ENCODE results near the gene HOXC9.

The HOXC9 gene

DNA sequence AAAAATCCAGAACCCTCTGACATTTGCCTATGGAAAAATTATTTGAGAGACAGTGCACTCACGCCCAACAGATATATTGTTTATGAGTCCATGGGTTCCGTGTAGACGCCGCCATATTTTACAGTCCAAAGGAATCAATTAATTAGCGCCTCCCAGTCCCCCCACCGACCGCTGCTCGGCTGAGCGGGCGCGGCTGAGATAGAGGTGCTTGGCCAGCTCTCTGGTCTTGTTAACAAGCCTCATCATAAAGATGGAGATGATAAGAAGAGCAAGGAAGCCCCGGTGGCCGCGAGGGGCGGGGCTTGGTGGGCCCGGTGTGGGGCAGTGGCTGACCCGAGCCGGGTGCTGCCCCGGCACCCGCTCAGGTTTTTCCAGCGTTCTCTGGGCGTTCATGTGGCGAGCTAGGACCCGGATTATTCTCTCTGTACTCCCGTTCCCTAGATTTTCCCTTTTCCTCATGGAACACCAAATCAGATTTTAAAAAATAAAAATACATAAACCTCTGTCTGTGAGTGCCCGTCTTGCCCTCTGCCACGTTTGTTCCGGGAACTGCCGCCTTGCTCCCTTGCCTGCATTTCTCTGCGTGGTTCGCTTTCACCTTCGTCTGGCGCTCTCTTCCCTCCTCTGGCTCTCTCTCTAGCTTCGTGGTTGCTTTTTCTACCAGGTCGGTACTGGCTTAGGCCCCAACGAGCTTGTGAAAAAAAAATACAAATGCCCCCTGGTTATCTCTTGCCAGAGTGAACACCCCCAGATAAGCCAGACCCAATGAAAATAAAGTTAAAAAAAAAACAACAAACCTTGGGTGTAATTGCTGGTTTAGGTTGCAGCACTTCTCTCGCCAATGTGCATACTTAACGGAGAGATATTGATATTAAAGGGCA lies 36.3 kb upstream of the HOXC9 start:
- no peak for DNase-seq (ENCODE audit: low spot score)

DNA sequence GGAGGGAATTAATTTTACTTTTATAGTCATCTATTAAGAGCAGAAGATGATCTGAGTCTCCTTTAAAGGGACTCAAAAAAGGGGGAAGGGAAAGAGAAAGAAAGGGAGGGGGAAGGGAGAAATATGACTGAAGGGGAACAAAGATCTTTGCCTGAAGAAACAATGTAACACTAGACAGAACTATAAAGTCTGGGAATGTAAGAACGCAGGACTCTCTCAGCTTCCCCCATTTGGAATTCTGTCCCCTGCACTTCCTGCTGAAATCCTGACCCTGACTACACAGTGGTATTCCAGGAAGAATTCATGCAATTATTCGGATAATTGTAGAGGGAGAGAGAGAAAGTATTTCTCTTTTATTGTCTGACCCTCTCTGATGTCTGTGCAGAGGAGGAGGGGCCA lies 35.6 kb upstream of the HOXC9 start:
- DNase-seq (ENCODE audit: low spot score), result no peak

DNA sequence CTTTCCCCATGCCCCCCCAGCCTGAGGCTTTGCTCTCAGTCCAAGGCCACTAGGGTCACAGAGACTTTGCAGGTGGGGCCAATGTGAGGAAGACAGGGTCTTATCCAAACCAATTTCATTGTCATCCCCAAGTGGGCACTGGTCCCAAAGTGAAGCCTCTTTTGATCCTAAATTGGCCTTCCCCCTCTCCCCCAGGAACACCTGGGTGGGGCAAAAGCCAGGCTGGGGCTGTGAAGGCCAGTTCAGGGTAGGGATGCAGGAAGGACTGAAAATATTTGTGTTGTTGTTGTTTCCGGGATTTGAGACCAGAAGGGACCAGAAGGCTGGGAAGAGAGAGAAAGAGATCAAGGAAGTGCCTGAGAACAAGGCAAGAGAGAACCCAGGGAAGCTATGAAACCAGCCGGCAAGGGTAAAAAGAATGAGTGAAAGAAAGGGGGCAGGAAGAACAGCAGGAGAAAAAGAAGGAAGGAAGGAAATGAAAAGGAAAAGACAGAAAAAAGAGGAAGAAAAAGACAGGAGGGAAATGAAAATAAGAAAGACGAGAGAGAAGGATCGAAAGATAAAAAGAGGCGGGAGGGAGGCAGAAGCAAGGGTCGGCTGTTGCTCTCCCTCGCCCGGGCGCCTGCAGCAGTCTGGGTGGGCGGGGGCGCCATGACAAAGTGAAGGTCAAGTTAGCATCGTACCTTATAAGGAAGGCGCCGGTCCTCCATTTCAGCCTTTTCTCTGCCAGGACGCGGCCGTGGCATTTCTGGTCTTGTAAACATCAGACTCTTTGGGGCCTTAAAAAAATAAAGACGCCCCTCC lies 34.5 kb upstream of the HOXC9 start:
- DNase-seq (ENCODE audit: low spot score), result no peak

DNA sequence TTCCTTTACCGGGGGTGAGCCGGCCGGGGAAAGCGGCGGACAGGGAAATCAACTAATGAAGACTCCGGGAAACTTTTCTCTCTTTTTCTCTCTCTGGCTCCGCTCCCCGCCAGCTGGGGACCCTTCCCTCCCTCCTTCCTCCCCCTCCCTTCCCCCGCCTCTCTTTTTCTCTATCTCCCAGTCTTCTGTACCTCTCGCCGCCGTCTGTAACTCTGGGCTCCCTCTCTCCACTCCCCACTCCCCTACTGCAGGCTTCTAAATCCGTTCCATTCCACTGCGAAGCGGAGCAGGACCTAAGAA lies 33.9 kb upstream of the HOXC9 start:
- no peak for DNase-seq (ENCODE audit: low spot score)

DNA sequence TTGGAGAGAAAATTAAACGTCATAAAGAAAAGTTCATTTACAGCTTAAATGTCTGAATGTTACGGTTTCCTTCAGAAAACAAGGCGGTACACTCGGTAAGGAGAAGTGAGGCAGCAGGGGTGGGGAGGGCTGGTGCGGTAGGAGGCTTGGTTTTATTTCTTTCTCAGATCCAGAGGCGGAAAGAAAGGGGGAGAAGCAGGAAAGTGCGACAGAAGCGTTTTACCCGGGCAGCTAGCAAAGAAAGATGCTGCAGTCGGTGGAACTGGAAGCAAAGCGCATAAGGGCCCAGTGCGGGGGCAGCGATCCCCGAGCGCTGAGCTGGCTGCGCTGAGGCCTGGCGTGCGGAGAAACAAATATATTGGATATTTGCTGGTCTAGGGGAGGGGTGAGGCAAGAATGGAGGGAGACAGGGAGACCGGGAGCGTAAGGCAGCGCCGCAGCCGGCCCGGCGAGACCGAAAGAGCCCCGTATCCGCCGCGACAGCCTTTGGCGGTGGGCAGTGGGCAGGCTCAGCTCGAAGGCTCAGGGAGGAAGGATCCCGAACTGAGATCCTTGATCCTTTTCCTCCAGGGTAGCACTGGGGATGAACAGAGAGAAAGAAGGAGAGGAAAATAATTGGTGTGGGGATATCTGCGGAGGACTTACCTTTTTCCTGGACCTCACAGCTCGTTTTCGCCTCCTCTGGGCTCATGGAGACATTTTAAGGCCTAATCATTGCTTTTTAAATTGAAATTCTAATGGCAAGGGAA lies 33.4 kb upstream of the HOXC9 start:
- no peak for DNase-seq (ENCODE audit: low spot score)

DNA sequence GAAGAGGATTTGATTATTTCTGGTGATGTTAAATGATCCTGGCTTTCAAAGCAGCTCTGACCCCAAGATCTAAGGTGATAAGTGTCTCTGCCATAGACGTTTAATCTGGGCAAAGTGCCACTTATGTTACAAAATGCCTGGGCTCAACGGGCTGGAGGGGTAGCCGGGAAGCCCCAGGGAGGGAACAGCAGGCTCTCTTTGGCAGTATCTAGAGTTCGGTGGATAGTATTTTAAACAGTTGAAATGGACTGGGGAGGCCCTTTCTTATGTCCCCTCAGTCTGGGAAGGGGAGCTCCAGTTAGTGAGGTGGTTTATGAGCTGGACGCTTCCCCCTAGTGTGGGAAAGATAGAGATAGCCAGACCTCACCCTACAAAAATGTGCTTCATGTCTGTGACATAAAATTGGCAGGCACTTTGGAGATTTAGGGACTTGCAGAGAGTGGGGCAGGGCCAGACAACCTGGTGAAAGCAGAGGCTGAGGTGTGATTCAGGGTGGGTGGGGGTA lies 32.5 kb upstream of the HOXC9 start:
- DNase-seq (ENCODE audit: low spot score), result no peak

DNA sequence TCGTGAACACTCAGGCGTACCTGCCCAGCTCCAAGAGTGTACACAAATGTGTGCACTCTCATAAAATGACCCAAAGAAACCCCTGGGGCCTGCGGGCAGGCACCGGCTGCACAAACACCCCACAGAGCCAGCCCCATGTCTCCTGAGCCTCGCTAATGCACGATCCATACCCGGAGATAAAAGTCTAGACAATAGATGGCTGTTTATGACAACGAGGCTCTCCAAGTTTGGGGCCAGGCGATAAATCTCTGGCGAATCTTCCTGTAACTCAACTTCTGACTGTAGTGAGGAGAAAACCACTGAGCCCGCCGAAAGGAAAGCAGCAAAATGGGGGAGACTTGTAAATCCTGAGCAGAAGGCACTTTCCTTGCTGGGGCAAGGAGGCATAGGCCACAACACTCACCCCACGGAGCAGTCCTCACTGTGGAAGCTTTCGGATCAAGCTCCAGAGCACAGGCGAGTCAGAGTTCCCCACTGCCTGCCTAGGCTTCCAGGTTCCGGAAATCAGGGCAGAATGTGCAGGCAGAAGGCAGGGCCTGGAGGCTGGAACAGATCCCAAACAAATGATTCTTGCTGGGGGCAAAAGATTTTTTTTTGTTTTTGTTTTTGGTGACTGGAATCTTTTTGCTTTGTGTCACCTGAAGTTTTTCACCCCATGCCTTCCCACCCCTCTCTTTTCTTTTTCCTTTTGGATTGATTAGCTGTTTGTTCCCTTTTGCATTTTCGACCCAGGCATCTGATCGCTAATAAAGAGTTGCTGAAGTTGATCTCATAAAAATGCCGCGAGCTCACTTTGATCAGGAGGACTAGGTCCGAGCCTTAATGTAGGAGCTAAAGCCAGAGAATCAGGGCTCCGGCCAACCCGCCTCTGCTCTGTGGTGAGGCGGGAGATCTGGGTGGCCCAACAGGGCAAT lies 31.5 kb upstream of the HOXC9 start:
- no peak for DNase-seq (ENCODE audit: low spot score)

DNA sequence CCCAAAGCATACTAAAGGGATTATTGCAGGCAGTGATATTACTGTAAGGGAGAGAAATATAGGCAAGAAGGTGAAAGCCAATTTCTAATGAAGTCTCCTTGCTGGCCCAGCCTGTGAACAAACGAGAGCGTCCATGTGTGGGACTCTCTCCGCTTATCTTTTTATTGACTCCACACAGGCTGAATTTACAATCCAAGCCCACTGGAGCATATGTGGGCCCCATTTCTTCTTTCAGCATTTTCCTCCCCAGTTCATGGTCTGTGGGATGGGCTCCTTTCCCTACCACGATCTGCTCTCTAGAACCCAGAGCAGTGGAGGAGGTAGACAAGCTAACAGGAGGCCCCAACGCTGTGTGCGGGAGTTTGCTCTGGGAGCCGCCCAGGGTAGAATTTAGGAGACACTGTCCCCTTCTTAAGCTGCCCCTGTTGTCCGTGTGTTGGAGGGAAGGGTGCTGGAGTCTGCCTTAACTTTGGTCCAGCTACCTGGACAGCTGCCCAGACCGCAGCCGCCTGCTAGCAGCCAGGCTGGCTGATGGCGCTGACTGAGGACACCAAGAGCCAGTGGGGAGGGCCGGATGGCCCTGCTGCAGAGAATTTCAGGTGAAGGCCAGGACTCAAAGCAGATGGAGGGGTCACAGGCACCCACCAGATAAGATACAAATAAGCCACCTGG lies 30.2 kb upstream of the HOXC9 start:
- no peak for DNase-seq (ENCODE audit: low spot score)

DNA sequence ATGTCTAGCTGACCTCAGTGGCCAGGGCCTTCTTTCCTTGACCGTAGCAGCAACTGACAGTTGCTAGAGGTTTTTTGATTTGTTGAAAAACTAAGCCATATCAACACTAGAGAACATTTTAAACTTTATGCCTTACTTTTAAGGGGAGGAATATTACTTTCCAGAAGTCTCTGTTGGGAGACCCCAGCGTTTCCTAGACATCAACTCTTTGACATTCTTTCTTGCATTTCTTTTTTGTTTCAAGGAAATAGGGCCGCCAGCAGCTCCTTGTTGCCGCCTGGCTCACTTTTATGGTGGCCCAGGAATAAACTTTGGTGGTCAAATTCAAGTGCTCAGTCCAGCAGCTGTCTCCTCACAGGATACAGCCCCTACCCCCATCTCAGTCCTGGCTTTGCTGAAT lies 29.5 kb upstream of the HOXC9 start:
- no peak for DNase-seq (ENCODE audit: low spot score)

DNA sequence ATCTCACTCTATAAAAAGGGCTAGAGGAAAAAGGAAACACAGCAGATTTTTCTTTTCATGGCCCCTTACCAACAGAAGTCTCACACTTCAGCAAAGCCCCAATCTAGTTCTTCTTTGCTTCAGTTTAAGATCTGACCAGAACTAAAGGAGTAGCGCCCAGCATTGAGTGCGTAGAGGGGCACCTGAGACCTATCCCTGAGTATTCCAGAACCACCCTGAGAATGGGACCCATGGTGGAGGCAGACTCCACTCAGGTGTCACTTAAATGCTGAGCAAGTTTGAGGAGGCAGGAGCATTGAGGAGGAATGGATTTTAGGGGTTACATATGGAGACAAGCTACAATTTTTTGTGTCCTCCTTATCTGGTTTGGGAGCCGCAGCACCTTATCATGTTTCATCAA lies 28.8 kb upstream of the HOXC9 start:
- no peak for DNase-seq (ENCODE audit: low spot score)

DNA sequence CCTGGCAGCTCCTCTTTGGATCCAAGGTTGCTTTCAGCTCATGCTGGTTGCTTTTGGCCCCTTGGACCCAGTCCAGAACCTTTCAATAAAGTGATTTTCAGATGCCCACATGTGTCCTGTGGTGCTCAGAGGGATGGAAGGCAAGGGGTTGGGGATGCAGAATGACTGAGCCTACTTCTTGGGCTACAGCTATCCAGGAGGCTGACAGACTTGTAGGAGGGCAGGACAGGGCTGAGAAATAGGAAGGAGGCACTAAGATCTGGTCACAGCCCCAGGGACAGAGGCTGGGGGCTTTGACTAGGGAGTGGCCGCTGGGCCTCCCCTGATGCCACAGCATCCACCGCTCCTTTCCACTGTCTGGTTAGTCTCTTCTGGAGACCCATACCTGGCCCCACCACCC lies 28.3 kb upstream of the HOXC9 start:
- DNase-seq (ENCODE audit: low spot score), result no peak

DNA sequence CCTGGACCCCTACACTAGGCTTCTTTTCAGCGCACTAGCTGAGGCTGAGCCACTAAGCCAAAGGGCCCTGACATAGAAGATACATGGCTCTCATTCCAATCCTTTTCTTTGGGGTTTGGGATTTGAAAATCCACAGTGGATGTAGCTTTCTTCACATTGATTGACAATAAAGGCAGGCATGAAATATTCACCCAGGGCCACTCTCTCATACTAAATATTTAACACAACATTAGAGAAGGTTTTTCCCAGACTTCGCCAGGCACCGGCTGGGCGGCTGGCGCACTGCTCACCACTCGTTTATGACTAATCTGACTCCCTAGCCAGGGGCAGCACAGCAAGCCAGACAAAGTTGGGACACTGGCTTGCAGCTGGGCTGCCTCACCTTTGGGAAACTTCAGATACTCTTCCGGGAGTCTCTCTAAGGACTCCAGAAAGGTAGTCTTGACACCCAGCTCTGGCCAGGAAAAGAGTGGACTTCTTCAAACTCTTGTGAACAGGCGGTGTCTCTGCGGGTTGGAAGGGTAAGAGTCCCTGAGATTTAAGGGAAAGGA lies 27.7 kb upstream of the HOXC9 start:
- no peak for DNase-seq (ENCODE audit: low spot score)

DNA sequence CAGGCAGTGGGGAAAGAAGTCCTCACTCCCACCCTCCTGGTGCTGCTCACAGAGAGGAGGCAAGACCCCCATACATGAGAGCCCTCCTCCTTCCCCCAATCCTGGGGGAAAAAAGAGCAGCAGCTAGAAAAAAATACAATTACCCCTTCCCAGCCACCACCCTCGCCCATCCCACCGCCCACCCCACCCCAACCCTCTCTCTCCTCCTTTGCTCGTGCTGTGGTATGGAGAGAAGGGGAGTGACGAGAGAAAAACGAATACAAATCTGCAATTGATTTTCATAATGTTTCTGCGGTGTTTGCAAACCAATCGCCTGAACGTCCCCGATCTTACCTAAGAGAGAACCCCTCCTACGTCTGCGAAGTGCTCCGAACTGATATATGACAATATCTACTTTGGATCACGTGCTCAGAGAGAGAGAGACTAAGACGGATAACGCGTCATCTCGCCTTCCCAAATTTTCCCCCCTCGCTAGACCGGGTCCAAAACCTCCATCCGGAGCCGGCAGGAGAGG lies 27.2 kb upstream of the HOXC9 start, which contains the start of gene HOXC11:
TSS of gene HOXC11 (plus strand) at position 405 of the 514 bp plus-strand sequence. CDS start 116 bp downstream, outside the sequence.
- DNase-seq (ENCODE audit: low spot score), result no peak

DNA sequence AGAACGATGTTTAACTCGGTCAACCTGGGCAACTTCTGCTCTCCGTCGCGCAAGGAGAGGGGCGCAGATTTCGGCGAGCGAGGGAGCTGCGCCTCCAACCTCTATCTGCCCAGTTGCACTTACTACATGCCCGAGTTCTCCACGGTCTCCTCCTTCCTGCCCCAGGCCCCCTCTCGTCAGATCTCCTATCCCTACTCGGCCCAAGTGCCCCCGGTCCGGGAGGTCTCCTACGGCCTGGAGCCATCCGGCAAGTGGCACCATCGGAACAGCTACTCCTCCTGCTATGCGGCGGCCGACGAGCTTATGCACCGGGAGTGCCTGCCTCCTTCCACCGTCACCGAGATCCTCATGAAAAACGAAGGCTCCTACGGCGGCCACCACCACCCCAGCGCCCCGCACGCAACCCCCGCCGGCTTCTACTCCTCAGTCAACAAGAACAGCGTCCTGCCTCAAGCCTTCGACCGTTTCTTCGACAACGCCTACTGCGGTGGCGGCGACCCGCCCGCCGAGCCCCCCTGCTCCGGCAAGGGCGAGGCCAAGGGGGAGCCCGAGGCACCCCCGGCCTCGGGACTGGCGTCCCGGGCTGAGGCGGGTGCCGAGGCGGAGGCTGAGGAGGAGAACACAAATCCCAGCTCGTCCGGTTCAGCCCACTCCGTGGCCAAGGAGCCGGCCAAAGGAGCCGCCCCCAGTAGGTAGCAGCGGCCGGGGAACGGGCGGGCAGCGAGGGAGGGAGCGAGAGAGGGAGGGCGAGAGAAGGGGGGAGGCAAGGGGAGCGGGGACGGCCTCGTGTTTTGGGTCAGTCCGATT lies 26.5 kb upstream of the HOXC9 start:
- DNase-seq (ENCODE audit: low spot score), result no peak

DNA sequence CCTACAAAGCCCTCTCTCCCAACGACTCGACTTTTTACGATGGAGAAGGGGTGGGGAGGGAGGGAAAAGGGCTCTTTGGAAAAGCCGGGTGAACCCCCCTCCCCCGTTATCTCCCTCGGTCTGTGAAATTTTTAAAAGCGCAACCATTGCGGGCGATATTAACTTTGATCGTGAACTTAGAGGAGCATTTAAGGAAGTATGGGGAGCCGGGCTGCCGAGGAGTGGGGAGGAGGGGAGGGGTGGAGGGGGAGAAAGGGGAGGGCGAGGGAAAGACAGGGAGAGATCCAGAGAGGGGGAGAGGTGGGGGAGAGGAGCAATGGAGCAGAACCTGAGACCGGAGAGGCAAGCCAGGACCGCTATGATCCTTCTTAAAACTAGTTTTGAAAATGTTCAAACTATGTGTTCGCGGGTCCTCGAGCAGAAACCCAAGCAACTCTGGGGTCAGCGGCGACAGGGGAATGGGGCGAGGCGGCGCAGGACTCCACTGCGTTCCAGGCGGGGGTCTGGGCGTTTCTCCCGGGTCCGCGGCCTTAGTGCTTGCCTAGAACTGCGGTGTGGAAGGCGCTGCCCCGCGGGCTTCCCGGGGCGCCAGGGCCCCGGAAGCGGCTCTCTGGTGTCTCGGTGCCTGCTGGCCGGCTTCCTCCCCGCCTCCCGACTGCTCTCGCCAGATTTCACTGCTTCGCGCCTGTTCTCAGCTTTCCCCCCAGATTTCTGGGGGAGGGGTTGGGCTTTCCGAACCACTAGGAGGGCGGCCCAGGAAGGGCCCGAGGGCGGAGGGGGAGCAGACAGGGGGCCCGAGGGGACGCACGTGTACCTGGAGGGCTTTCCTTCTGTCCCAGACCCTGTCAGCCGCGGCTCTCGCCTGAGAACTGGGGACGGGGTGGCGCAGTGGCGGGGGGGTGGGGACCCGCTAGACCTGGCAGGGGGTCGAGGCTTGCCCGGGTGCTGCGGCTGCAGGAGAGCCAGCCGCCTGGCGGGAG lies 25.6 kb upstream of the HOXC9 start, which contains the start of gene HOTAIR:
TSS of gene HOTAIR (minus strand) at position 871 of the 980 bp plus-strand sequence.
- DNase-seq (ENCODE audit: low spot score), result no peak

DNA sequence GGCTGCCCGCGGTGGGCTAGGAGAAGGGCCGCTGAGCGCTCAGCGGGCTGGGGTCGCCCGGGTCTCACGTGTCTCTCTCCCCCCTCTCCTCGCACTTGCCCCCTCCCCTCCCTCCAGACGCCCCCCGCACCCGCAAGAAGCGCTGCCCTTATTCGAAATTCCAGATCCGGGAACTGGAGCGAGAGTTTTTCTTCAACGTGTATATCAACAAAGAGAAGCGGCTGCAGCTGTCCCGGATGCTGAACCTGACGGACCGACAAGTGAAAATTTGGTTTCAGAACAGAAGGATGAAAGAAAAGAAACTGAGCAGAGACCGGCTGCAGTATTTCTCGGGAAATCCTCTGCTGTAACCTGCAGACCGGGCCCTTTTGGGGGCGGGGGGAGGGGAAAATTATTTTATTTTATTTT lies 24.9 kb upstream of the HOXC9 start:
- no peak for DNase-seq (ENCODE audit: low spot score)

DNA sequence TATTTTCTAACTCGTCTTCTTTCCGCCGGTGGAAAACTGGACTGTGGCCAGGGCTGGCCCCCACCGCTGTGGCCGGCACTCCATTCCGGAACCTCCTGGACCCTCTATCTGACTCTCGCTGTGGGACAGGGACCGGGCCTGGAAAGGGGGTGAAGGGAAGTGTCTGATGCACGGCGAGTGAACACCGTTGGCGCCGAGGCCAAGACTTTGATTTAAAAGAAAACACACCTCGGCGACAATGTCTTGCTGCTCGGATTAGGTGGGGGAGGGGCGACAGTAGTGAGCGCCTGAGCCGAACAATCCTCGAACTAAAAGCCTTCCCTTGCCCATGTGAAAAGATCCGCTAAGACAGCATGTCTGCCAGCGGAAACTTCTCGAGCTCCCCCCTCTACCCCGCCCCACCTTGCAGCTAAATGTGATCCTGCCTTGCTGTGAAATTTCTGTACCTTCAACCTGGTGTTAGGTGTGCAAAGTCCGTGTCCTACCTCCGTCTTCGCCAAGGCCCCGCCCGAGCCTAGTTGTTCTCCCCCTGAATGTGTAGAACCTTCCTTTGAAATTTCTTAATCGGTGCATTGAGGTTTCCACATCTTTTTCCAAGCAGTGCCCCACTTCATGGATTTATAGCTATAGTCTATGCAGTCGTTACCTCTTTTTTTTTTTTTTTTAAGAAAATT lies 24.3 kb upstream of the HOXC9 start:
- no peak for DNase-seq (ENCODE audit: low spot score)

Data from left forelimb (tissue), 1 donor.